SK-N-MC (cell line): ENCODE data around the gene MPPE1.

ENCODE experiments used
- EZH2 ChIP-seq: fragments of 200-600 bp; sonication (generic); IDR thresholded peaks from one replicate; pipeline ENCODE4 v1.6.1; 2017; ENCODE audit warnings: antibody characterized with exemption
- FOXP2 ChIP-seq: optimal IDR thresholded peaks from 2 replicates; pipeline ENCODE3; 2011; ENCODE audit warnings: mild to moderate bottlenecking, moderate library complexity; ENCODE audit not compliant: insufficient read depth; ENCODE audit errors: extremely low read length, control extremely low read depth
- POLR2AphosphoS5 ChIP-seq: IDR thresholded peaks from 2 replicates; pipeline ENCODE4 v1.6.1; 2012; ENCODE audit warnings: mild to moderate bottlenecking, low read depth, low read length, borderline replicate concordance

DNA sequence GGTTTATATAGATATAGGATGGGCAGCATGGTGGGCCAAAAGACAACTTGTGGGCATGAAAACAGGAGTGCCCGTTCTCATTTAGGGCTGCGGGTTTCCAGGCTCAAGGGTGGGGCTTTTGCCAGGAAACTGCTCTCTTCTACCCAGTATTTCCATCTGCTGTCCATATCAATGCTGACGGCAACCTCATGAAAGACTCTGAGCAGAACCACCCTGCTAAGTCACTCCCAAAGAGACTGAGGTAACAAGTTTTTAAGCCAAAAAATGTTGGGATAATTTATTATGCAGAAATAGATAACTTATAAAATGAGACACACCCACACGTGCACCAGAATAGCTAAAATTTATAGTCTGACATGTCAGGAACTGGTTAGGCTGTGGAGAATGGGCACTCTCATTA, 36.1 kb upstream of the MPPE1 start:
- TF ChIP-seq EZH2 = no peak
- no peak for TF ChIP-seq POLR2AphosphoS5
- no peak for TF ChIP-seq FOXP2
